HepG2 (cell line): ENCODE measurements around the gene TM4SF20.

Experiments
- E2F1 ChIP-seq: sonication (generic); formaldehyde crosslinking; IDR thresholded peaks from 2 replicates; pipeline ENCODE4 v1.5.0; 2020; ENCODE audit warnings: missing genetic modification reagents
- NFIC ChIP-seq: IDR thresholded peaks from 2 replicates; pipeline ENCODE4 v1.6.1; 2012; ENCODE audit warnings: mild to moderate bottlenecking, low read length, inconsistent platforms
- ZBTB20 ChIP-seq: sonication (generic); formaldehyde crosslinking; IDR thresholded peaks from 2 replicates; pipeline ENCODE4 v1.8.1; 2023; ENCODE audit warnings: missing genetic modification reagents, low read depth, mild to moderate bottlenecking, borderline replicate concordance

- no peak for TF ChIP-seq NFIC
- no peak for TF ChIP-seq ZBTB20 (CRISPR knock-in tag)
- no peak for TF ChIP-seq E2F1 (CRISPR knock-in tag)
Observed at GRCh38 chr2:227394401-227394800, 15.3 kb upstream of the TM4SF20 start.
